GM13977 (cell line): ENCODE measurements around the gene MINDY4.

Experiments used
- DNase-seq: peaks from one replicate; pipeline ENCODE4 v3.0.0; 2012; ENCODE audit warnings: low spot score
- in situ Hi-C: fragments of 300-500 bp; cut with MboI; formaldehyde crosslinking; loops from one replicate; pipeline ENCODE4 v1.12.0; 2022; ENCODE audit warnings: low sequenced_read_pairs, low pct_unique_long_range_greater_than_20kb, mixed read lengths, inconsistent platforms; ENCODE audit not compliant: unreplicated experiment
- TF ChIP-seq, protein P1 (sequence below): IDR thresholded peaks from 2 replicates; pipeline ENCODE4 v1.5.1; 2012; ENCODE audit warnings: mild to moderate bottlenecking, control low read depth; ENCODE audit not compliant: insufficient read depth; ENCODE audit errors: extremely low read depth, missing control alignments

The MINDY4 gene

GRCh38 chr7:30757342-30757692, 13.9 kb upstream of the MINDY4 start:
- TF ChIP-seq, protein P1, sequence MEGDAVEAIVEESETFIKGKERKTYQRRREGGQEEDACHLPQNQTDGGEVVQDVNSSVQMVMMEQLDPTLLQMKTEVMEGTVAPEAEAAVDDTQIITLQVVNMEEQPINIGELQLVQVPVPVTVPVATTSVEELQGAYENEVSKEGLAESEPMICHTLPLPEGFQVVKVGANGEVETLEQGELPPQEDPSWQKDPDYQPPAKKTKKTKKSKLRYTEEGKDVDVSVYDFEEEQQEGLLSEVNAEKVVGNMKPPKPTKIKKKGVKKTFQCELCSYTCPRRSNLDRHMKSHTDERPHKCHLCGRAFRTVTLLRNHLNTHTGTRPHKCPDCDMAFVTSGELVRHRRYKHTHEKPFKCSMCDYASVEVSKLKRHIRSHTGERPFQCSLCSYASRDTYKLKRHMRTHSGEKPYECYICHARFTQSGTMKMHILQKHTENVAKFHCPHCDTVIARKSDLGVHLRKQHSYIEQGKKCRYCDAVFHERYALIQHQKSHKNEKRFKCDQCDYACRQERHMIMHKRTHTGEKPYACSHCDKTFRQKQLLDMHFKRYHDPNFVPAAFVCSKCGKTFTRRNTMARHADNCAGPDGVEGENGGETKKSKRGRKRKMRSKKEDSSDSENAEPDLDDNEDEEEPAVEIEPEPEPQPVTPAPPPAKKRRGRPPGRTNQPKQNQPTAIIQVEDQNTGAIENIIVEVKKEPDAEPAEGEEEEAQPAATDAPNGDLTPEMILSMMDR, result no peak
- in situ Hi-C loops, result no loop called here
- DNase-seq, result no peak

DNA sequence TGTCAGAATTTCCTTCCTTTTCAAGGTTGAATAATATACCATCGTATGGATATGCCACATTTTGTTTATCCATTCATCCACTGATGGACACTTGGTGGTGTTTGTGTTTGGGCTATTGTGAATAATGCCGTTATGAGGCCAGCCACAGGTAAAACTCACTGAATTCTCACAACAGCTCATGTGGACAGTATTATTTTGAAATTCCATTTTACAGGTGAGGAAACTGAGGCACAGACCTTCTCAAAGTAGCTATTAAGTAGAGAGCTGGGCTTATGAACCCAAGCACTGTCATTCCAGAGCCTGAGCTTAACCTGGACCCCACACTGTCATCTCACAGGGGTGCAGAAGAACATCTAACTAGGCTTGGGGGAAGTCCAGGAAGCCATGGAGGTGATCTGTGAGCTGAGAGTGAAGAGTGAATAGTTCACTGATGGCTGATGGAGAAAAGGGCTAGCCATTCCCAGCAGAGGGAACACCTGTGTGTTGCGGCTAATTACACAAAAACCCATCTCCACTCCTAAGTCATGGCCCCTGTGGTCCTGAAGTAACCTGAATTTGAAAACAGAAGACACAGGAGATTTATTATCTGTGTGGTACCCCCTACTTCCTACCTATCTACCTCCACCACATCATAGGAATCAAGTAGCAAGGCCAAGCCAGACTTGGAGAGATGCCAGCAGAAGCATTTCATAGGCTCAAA, 10.6 kb upstream of the MINDY4 start:
- TF ChIP-seq, protein P1, result no peak
- in situ Hi-C loops, result no loop called here
- DNase-seq, result no peak

DNA sequence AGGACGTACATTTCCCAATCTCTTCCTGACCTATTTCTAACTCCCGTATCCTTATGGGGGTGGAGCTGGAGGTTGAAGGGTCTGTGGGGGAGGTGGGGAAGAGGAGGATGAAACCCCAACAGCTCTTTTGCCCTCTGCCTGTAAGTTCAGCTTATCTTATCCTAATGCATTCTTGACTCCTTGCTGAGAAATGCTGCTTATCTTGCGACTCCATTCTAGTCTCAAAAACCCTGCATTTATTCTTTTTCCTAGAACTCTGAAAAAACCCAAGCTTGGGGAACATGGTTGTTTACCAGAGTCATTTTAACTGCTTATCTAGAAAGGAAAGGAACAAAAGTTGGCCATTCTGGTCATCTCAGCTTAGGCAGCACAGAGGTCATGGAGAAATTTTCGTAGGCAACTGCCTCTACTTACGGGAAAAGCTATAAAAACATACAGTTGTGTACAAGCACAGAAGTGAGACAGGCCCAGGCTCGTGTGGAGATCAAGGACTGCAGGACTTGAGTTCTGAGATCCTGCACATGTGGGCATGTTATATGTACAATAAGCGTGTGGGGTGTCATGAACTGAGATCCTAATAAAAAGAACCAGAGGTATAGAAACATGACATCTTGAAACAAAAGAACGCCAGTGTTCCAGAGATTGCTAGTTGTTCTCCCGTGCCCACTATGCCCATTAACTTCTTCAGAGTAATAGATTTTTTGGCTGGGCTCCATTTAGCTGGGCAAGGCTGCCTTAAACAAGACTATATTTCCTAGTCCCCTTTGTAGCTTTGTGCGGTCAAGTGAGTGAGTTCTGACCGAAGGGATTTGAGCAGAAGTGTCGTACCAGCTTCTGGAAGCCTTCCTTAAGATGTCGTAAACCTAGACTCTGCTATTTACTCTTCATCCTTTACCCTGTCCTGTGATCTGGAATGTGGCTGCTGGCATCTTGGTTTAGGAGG, 9.7 kb upstream of the MINDY4 start:
- TF ChIP-seq, protein P1, result no peak
- no peak for DNase-seq
- in situ Hi-C loops, result no loop called here

- DNase-seq, result no peak
- TF ChIP-seq, protein P1, result no peak
- in situ Hi-C loops, result no loop called here
Measured at GRCh38 chr7:30764030-30764975, 6.9 kb upstream of the MINDY4 start.

DNA sequence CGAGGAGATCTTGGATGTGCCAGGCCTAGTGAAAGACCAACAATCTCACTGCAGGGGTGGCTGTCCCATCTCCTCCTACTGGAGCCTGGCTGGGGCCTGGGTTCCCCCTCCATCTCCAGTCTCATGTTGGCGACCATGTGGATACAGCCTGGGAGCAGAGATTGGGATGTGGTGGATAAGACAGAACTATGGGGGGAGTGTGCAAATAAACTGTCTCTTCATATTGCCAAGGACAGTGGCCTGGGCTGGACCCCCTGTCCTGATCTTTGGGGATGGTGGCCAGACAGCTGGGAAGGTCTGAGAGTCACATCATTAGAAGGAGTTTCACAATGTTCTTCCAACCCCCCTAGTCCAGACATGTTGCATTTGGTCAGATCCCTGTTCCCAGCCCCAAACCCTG, 5.8 kb upstream of the MINDY4 start:
- TF ChIP-seq, protein P1, result no peak
- no peak for DNase-seq
- in situ Hi-C loops, result no loop called here

- in situ Hi-C loops, result no loop called here
- no peak for DNase-seq
- TF ChIP-seq, protein P1, result no peak
Measured at GRCh38 chr7:30770845-30771173, 408 bp upstream of the MINDY4 start.
